Heart left ventricle (tissue), 13 donors: ENCODE data around the gene PBX1.

Experiments used
- POLR2A ChIP-seq, 2 donors: fragments of 450-650 bp; IDR thresholded peaks; one replicate each; pipeline ENCODE4 v1.6.1; 2017; ENCODE audit warnings: antibody characterized with exemption in 2 of 2, mild to moderate bottlenecking in 2 of 2, moderate library complexity in 2 of 2
- TF ChIP-seq, protein P1 (sequence below), 12 donors: fragments of 200-600 bp; sonication (generic) in 4 of 12; IDR thresholded peaks; one replicate each; pipeline versions ENCODE4 v1.5.0 to v1.8.0; 2018 to 2022; ENCODE audit warnings: antibody characterized with exemption in 12 of 12, mild to moderate bottlenecking in 5 of 12
- donor health status: ischemic (EF 13 %, LVEDD 7.1; RV severe dilation, severe dysfunction).
- donor health status: DM: no; HTN: yes; CAD: no.
- donor health status: DM: no; HTN: no; CAD: no.
- donor health status: ischemic (EF 25% LVEDD 6.9; RV normal size, moderate dysfunction).
- donor health status: ischemic (EF 25% LVEDD 5.7; RV mildly dilated, moderate dysfunction).
- donor health status: ischemic (EF 35%, LVEDD 5.7; RV mildly dilated, moderate dysfunction).
- donor health status: nonischemic (EF 11% LVEDD 7.7; RV severe dilation, severe dysfunction).
- donor health status: DM: yes; HTN: yes; CAD: no.
- donor health status: PGD.
- donor health status: ischemic (EF 29% LVEDD 5.4; RV normal size, mild dysfunction).
- donor health status: nonischemic (EF 23%, LVEDD 6.1; RV moderate dilation, normal function).

DNA sequence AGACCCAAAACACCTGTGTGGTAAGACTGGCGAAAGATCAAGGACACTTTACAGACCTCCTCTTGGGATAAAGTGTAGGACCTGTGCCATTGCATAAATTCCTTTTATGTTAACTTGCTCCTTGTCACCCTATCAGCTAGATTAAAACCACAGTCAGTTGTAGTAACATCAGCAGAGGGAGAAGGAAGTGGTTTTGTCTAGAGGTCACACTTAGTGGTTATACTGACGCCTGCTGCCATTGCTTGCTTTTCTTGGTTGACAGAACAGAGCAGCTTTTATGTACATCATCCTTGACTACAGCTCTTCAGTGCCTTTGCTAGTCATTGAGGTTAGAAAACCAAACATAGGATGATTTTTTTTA lies 101.4 kb downstream of the PBX1 start:
- TF ChIP-seq, protein P1, sequence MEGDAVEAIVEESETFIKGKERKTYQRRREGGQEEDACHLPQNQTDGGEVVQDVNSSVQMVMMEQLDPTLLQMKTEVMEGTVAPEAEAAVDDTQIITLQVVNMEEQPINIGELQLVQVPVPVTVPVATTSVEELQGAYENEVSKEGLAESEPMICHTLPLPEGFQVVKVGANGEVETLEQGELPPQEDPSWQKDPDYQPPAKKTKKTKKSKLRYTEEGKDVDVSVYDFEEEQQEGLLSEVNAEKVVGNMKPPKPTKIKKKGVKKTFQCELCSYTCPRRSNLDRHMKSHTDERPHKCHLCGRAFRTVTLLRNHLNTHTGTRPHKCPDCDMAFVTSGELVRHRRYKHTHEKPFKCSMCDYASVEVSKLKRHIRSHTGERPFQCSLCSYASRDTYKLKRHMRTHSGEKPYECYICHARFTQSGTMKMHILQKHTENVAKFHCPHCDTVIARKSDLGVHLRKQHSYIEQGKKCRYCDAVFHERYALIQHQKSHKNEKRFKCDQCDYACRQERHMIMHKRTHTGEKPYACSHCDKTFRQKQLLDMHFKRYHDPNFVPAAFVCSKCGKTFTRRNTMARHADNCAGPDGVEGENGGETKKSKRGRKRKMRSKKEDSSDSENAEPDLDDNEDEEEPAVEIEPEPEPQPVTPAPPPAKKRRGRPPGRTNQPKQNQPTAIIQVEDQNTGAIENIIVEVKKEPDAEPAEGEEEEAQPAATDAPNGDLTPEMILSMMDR (IDR thresholded peaks at IDR 0.05), result no peak
- no peak for TF ChIP-seq POLR2A (IDR thresholded peaks at IDR 0.05)
